GM18873 (cell line): ENCODE results near the gene FBXW7.

Experiments used
- ATAC-seq: cut with Tn5 transposase; IDR thresholded peaks from one replicate; pipeline ENCODE4 v1.9.1; 2021; ENCODE audit warnings: mild to moderate bottlenecking, moderate library complexity, moderate number of reproducible peaks; ENCODE audit not compliant: unreplicated experiment, low FRiP score

The FBXW7 gene

GRCh38 chr4:152380919-152381318 is 155.0 kb downstream of the FBXW7 start:
- ATAC-seq, result no peak

- ATAC-seq, result no peak
Observed at GRCh38 chr4:152380185-152380584, 155.7 kb downstream of the FBXW7 start.

- ATAC-seq, result no peak
Observed at GRCh38 chr4:152374606-152375285, 161.1 kb downstream of the FBXW7 start.

- no peak for ATAC-seq
Observed at GRCh38 chr4:152374153-152374552, 161.7 kb downstream of the FBXW7 start.

- no peak for ATAC-seq
Observed at GRCh38 chr4:152372444-152372843, 163.4 kb downstream of the FBXW7 start.

GRCh38 chr4:152369902-152370295 is 166.0 kb downstream of the FBXW7 start:
- no peak for ATAC-seq

- ATAC-seq, result no peak
Observed at GRCh38 chr4:152369203-152369901, 166.5 kb downstream of the FBXW7 start.

GRCh38 chr4:152368001-152368400 is 167.9 kb downstream of the FBXW7 start:
- no peak for ATAC-seq

- no peak for ATAC-seq
Observed at GRCh38 chr4:152364883-152365282, 171.0 kb downstream of the FBXW7 start.

GRCh38 chr4:152364383-152364782 is 171.5 kb downstream of the FBXW7 start:
- no peak for ATAC-seq

GRCh38 chr4:152363904-152364303 is 172.0 kb downstream of the FBXW7 start:
- no peak for ATAC-seq

GRCh38 chr4:152363086-152363485 is 172.8 kb downstream of the FBXW7 start:
- no peak for ATAC-seq

- no peak for ATAC-seq
Observed at GRCh38 chr4:152360045-152360410, 175.9 kb downstream of the FBXW7 start.

GRCh38 chr4:152359208-152360044 is 176.5 kb downstream of the FBXW7 start:
- no peak for ATAC-seq

GRCh38 chr4:152357206-152357605 is 178.7 kb downstream of the FBXW7 start:
- ATAC-seq, result no peak

- no peak for ATAC-seq
Observed at GRCh38 chr4:152356428-152357034, 179.4 kb downstream of the FBXW7 start.

GRCh38 chr4:152352622-152353116 is 183.2 kb downstream of the FBXW7 start:
- ATAC-seq, result peak; percentile 52

- ATAC-seq, result no peak
Observed at GRCh38 chr4:152352215-152352614, 183.7 kb downstream of the FBXW7 start.

- ATAC-seq, result no peak
Observed at GRCh38 chr4:152351080-152351479, 184.8 kb downstream of the FBXW7 start.

GRCh38 chr4:152348670-152349069 is 187.2 kb downstream of the FBXW7 start:
- ATAC-seq, result no peak

- no peak for ATAC-seq
Observed at GRCh38 chr4:152346979-152347378, 188.9 kb downstream of the FBXW7 start.
